DMS53 treated with DMSO at 0.1 percent for 48 hours (cell line): ENCODE measurements around the gene WWOX.

Experiments
- DNase-seq: peaks from one replicate; lab custom pipeline; 2025; ENCODE audit not compliant: unreplicated experiment; lab: John Stamatoyannopoulos, UW

The WWOX gene

GRCh38 chr16:78140818-78141466, 41.5 kb downstream of the WWOX start:
- no peak for DNase-seq

- DNase-seq: no peak
These were observed 43.3 kb downstream of the WWOX start for GRCh38 chr16:78142788-78143187.

DNA sequence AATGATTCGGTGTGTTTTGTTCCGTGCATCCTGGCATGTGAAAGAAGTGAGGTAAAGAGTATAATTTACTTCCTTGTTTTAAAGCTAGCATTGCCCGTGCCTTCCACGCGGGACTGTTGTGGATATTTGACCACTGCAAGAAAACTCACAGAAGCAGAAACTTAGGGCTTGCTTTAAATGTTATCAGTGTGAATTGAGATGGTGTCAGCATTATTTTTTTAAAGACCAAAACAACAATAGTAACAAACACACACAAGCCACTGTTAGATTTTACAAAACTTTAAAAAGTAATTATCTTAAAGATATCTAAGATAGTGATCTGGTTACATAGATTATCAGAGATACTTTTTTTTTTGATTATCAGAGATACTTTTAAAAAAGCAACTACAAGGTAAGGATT, 47.4 kb downstream of the WWOX start:
- DNase-seq: no peak

DNA sequence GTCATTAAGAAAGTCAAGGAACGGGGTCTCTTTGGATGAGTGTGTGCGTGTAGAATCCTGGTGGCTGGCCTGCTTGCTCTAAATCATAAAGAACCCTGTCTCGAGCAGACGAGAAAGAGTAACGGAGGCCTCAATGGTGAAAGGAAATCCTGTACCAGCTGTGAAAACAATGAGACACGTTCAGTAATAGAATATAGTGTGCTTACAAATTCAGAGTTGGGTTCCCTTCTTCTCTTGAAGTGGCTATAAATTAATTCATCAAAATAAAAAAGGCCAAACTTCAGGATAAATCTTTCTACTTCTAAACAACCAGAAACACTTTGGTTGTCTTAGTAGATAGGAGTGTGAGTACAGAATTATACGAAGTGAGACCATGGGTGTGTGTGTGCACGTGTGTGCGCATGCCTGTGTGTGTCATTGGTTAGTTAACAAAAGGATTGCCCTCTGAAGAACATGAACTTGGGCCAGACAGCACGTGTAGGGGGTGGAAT, 48.5 kb downstream of the WWOX start:
- DNase-seq: no peak

DNA sequence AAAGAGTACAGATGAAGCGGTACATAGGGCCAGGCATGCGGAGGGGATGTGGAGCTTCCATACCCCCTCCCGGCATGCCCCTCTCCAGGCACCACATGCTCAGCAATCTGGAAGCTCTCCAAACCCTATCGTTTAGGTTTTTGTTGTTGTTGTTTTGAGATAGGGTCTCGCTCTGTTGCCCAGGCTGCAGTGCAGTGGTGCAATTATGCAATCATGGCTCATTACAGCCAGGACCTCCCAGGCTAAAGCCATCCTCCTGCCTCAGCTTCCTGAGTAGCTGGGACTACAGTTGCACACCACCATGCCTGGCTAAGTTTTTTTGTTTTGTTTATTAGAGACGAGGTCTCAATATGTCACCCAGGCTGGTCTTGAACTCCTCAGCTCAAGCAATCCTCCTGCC, 50.8 kb downstream of the WWOX start:
- no peak for DNase-seq

DNA sequence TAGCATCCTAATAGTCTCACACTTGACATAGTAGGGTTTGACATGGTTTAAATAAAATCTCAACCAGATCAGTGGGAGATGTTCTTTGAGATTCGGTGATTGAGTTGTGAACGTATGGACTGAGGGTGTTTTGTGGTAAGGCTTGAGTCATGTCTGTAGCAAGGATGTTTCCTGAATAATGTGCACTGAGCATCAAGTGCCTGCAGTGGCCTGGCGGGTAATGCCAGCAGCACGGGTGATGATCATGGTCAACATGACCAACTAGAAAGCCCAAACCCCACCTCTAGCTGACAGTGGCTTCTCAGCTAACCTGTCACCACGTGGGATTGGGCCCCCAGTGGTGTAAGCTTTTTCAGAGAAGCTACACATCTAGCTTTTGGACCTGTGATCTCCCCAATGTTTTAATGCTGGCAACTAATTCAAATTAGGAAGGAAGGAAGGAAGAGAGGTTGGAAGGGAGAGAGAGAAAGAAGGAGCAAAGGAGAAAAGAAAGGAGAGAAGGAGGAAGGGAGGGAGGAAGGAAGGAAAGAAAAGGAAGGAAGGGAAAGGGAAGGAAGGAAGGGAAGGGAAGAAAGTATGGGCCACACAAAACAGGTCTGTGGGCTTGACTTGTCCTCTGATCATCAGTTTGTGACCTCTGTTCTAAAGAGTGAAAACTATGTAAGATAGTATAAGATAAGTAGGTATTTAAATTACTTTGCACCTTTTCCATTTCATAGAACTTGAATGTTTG, 55.4 kb downstream of the WWOX start:
- no peak for DNase-seq

DNA sequence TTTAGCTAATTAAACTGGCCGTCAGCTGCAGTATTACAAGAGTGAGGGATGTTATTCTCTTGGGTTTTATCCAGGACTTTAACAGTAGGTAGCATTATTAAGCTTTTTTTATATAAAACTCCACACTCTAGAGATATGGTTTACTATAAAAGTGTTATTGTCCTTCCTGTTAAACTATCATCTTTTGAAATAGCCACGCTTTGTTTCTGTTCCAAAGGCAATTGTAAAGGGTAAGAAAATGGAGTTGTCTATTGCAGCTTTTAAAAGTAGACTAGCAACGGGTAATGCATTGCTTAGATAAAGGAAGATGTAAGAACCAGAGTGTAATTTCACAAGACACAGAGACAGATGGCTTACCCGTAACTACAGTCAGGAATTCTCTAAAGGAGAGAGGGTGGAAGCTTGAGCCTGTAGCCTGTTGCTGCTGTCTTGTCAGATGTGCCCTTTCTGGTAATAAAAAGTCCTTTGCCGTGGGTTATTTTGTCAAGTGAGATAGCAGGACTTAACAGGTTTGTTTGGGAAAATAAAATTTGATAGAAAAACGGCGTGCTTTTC, 56.4 kb downstream of the WWOX start:
- DNase-seq: no peak

GRCh38 chr16:78161023-78161729, 61.7 kb downstream of the WWOX start:
- no peak for DNase-seq

GRCh38 chr16:78163772-78164670, 64.6 kb downstream of the WWOX start:
- DNase-seq: no peak

DNA sequence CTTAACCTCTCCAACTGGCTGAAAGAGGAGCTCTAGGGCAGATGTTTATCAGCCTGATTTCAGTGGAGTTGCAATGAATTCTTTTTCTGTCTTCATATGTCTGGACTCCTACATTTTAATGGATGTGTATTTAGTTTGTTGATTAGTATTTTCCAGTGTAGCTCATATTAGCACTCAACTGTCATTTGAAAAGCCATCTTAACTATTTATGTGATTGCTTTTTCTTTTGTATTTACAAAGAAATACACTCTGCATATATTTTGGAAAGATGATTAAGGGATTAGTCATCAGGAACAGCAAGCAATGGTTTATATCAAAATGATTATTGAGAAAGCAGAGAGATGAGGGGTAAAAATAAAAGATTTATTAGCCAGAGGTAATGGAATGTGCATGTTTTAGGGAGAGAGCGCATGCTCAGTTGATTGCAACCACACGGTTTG, 71.1 kb downstream of the WWOX start:
- DNase-seq: no peak

DNA sequence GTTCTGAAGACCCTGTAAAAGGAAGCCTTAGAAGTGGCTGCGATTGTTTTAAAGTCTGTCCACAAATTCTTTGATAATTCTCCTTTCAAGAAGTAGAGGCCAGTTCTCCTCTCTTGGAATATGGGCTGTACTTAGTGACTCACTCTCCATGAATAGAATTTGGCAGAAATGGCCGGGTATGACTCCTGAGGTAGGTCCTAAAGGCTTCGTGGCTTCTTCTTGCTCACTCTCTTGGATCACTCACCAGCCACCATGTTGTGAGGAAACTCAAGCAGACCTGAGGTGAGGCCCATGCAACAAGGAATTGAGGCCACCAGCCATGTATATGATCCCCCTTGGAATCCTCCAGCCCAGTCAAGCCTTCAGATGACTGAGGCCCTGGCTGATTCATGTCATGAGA, 75.8 kb downstream of the WWOX start:
- no peak for DNase-seq

DNA sequence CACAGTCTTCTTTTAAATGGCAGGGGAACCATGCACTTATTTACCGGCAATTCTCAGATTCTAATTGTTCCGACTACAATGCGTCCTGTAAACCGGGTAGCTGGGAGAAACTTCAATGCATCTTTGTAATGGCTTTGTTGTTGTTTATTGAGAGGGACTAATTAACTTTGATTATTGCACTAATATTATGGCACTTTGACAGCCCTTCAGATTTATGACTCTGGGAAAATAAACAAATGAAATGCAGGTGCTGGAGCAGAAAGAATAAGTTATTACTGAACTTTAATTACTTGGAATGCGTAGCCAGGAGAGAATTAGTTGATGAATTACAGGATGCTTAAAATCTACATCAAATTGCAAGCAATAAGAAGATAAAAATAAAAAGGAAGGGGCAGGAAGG, 77.0 kb downstream of the WWOX start:
- no peak for DNase-seq

GRCh38 chr16:78177218-78177617, 77.8 kb downstream of the WWOX start:
- DNase-seq: no peak

DNA sequence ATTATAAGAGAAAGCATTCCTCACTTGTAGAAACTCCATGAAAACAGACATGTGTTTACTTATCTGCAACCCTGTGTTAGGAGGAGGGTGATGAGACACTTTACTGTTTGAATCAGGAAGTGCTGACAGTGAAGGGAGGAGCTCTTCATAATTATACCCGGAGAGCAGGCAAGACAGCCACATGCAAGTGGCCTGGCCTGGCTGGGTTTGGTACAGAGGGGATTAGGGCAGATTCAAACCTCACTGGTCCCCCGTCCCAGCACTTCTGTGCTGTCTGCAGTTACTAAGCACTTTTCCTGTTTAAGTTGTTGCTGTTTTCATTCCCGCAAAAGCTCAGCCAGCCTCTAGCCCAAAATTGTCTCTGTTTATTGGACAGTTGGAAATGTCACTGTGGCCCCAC, 78.5 kb downstream of the WWOX start:
- DNase-seq: peak; percentile 30

- DNase-seq: peak; percentile 44
These were observed 80.2 kb downstream of the WWOX start for GRCh38 chr16:78179666-78180065.

DNA sequence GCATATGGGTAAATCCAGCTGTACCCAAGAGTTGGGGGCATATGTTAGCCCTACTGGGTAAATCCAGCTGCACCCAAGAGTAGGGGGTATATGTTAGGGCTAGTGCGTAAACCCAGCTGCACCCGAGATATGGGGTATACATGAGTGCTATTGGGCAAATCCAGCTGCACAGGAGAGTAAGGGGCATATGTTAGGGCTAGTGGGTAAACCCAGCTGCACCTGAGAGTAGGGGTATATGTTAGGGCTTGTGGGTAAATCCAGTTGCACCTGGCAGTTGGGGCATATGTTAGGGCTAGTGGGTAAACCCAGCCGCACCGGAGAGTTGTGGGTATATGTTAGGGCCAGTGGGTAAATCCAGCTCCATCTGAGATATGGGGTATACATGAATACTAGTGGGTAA, 80.9 kb downstream of the WWOX start:
- DNase-seq: no peak

GRCh38 chr16:78183437-78184237, 84.2 kb downstream of the WWOX start:
- DNase-seq: no peak

- peak; percentile 95 for DNase-seq
These were observed 85.1 kb downstream of the WWOX start for GRCh38 chr16:78184238-78185183.

GRCh38 chr16:78189121-78189520, 89.7 kb downstream of the WWOX start:
- no peak for DNase-seq
